A673 (cell line): ENCODE results near the gene C19orf12. TPM values are rescaled to one million over a fixed set of nuclear protein-coding genes. Genes with fewer than 3 reads are reported as not detected.

Source experiments
- BruUV-seq: library from RNA; stranded (reverse); fragments of 400-500 nt; replicated peaks from 2 replicates; lab custom pipeline; 2021; lab: Mats Ljungman, UMichigan
- CTCF ChIA-PET: fragments of 300-600 bp; sonication (Branson Sonifier 250); formaldehyde crosslinking; loops from one replicate; lab custom pipeline; 2022; ENCODE audit warnings: antibody characterized with exemption; lab: Charles Lee
- POLR2A ChIA-PET: fragments of 300-600 bp; sonication (Branson Sonifier 250); formaldehyde crosslinking; loops from one replicate; lab custom pipeline; 2022; ENCODE audit warnings: antibody characterized with exemption; ENCODE audit not compliant: low non-redundant PET; lab: Charles Lee
- DNase-seq: peaks from one replicate; pipeline ENCODE4 v3.0.0-alpha.2; 2015; ENCODE audit warnings: low spot score
- H3K27ac ChIP-seq: fragments of 200-600 bp; sonication (generic); 2 replicates; pipeline ENCODE4 v1.5.1; 2016; ENCODE audit warnings: mixed run types, low read depth, mild to moderate bottlenecking, mixed read lengths, antibody characterized with exemption, low read length; ENCODE audit not compliant: poor library complexity, severe bottlenecking
- H3K27me3 ChIP-seq: fragments of 200-600 bp; sonication (generic); replicated peaks from 2 replicates; pipeline ENCODE4 v1.6.1; 2017; ENCODE audit warnings: mixed run types, low read depth, mild to moderate bottlenecking, mixed read lengths, antibody characterized with exemption, low read length; ENCODE audit not compliant: insufficient read depth, poor library complexity
- H3K36me3 ChIP-seq: fragments of 200-600 bp; sonication (generic); 2 replicates; pipeline ENCODE4 v1.6.1; 2016; ENCODE audit warnings: mixed run types, mild to moderate bottlenecking, mixed read lengths, antibody characterized with exemption, low read length; ENCODE audit not compliant: insufficient read depth, poor library complexity, severe bottlenecking
- H3K4me1 ChIP-seq: fragments of 200-600 bp; sonication (generic); 2 replicates; pipeline ENCODE4 v1.6.1; 2017; ENCODE audit warnings: mixed run types, mild to moderate bottlenecking, mixed read lengths, antibody characterized with exemption, low read length; ENCODE audit not compliant: insufficient read depth, poor library complexity, severe bottlenecking
- H3K4me3 ChIP-seq: fragments of 200-600 bp; sonication (generic); 2 replicates; pipeline ENCODE4 v1.5.1; 2016; ENCODE audit warnings: low read depth, mixed run types, mild to moderate bottlenecking, mixed read lengths, low read length; ENCODE audit not compliant: poor library complexity, severe bottlenecking
- H3K9me3 ChIP-seq: fragments of 200-600 bp; sonication (generic); 2 replicates; pipeline ENCODE4 v1.6.1; 2016; ENCODE audit warnings: mixed run types, low read depth, mild to moderate bottlenecking, mixed read lengths, antibody characterized with exemption, low read length; ENCODE audit not compliant: poor library complexity, severe bottlenecking
- EZH2 ChIP-seq: fragments of 200-600 bp; sonication (generic); IDR thresholded peaks from 2 replicates; pipeline ENCODE4 v1.6.1; 2017; ENCODE audit warnings: borderline replicate concordance, low read depth, mild to moderate bottlenecking, mixed read lengths, antibody characterized with exemption, low read length; ENCODE audit not compliant: poor library complexity, severe bottlenecking
- intact Hi-C: fragments of 100-400 bp; cut with micrococcal nuclease; formaldehyde crosslinking; loops from one replicate; pipeline ENCODE4 v1.10.0; 2022; ENCODE audit not compliant: unreplicated experiment
- total RNA-seq: library from RNA; stranded (reverse); gene quantifications from 2 replicates; pipeline ENCODE4 v1.2.3, GENCODE V29; 2021
- TF ChIP-seq, protein P1 (sequence below): fragments of 300-800, 200-600 bp; sonication (generic); conservative IDR thresholded peaks from 2 replicates; pipeline ENCODE4 v1.5.1; 2017; ENCODE audit warnings: low read depth, mild to moderate bottlenecking, antibody characterized with exemption, low read length, moderate library complexity, mixed read lengths

The C19orf12 gene
- total RNA-seq, 1 experiment from 2014 or later: 26.8 TPM

DNA sequence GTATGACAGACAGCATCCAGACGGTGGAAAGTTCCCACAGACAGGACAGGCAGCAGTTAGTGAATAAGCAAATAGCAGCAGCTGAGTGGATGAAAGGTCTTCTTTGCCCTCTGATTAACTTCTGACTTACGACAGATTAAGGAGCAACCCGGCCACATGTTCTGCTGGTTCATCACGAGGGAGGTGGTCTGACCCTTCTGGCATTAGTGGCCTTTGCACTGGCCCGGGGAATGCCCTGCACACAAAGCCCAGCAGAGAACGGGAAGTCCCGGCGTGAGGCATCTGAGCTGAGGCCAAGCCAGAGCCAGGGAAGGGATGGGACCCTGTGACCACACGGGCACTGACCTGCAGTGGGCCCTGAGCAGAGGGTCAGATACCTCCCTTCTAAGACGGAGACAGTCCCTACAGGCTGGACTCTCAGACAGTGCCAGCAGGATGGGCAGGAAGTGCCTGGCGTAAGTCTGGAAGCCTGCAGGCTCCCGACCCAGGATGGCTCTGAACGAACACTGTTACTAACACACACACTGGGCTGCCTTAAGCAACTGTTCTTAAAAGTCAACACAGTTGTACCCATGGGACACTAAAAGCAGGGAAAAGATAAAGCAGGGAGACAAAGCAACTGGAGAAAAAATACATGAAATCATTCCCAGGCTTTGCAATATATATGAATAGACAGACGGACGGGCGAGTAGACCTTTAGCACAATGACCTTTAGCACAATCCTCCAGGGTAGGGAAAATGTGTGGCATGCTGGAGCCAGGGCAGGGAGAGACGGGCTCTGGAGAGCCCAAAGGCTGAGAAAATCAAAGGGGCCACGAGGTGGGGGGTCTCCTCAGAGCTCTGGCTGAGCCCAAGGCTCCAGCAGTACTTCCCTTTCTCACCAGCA lies 6.3 kb downstream of the C19orf12 start:
- H3K4me3 ChIP-seq: no peak overlapping the region
- CTCF ChIA-PET: no interaction called here
- POLR2A ChIA-PET: no interaction called here
- no peaks in the 10 kb centered on the region for H3K9me3 ChIP-seq
- TF ChIP-seq EZH2: no peak
- TF ChIP-seq, protein P1, sequence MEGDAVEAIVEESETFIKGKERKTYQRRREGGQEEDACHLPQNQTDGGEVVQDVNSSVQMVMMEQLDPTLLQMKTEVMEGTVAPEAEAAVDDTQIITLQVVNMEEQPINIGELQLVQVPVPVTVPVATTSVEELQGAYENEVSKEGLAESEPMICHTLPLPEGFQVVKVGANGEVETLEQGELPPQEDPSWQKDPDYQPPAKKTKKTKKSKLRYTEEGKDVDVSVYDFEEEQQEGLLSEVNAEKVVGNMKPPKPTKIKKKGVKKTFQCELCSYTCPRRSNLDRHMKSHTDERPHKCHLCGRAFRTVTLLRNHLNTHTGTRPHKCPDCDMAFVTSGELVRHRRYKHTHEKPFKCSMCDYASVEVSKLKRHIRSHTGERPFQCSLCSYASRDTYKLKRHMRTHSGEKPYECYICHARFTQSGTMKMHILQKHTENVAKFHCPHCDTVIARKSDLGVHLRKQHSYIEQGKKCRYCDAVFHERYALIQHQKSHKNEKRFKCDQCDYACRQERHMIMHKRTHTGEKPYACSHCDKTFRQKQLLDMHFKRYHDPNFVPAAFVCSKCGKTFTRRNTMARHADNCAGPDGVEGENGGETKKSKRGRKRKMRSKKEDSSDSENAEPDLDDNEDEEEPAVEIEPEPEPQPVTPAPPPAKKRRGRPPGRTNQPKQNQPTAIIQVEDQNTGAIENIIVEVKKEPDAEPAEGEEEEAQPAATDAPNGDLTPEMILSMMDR: no peak
- BruUV-seq: no TSS peak
- H3K4me1 ChIP-seq: no peaks in the 10 kb centered on the region
- intact Hi-C loops: no loop called here
- H3K27me3 ChIP-seq: no peaks in the 10 kb centered on the region
- H3K27ac ChIP-seq: no peak overlapping the region
- peaks cover 10% of the 10 kb centered on the region for H3K36me3 ChIP-seq
- no peak for DNase-seq

DNA sequence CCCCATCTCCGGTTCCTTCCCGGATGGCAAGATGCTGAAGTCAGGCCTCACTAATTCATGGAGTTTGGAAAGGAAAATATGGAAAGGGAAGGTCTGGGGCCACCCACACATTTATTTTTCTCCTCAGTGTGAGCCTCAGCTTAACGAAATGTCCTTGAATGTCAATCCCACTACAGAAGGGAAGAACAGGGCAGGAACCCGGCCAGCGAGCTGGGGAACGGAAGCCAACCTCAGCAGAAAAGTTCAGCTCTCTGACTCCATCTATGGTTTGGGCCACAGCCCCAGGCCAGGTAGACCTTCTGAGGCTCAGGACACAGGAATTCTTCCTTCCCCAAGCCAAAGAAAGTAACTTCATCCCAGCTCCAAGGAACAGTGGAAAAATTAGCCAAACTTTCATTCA lies 8.4 kb downstream of the C19orf12 start:
- ChIA-PET POLR2A (no interaction called here), CTCF (interaction anchor here (1.2 kb wide), 1 partner anchor 10 kb away, joined by 3 read pairs; no protein-coding TSS in a partner anchor)
- intact Hi-C loops: no loop called here
- TF ChIP-seq EZH2: no peak
- TF ChIP-seq, protein P1: no peak
- no TSS peak for BruUV-seq
- no peaks in the 10 kb centered on the region for H3K27me3 ChIP-seq
- no peak overlapping the region for H3K4me3 ChIP-seq
- peaks cover 12% of the 10 kb centered on the region for H3K36me3 ChIP-seq
- H3K4me1 ChIP-seq: no peaks in the 10 kb centered on the region
- no peak for DNase-seq
- H3K9me3 ChIP-seq: no peaks in the 10 kb centered on the region
- no peak overlapping the region for H3K27ac ChIP-seq

DNA sequence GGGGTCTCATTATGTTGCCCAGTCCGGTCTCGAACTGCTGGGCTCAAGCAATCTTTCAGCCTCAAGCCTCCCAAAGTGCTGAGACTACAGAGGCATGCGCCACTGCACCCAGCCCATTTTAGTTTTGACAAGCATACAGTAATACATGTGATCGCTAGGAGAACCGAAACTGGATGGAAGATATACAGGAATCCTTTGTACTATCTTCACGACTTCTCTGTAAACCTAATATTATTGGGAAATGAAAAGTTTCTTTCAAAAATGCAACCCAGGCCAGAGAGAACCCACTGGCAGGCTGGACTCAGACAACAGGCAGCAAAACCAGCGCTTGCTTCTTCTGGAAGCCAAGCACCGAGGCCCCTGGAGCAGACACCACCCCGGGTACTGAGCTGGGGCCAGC lies 9.4 kb downstream of the C19orf12 start:
- POLR2A ChIA-PET: no interaction called here
- no TSS peak for BruUV-seq
- Histone ChIP-seq H3K27ac (no peak overlapping the region), H3K27me3 (no peaks in the 10 kb centered on the region), H3K4me3 (no peak overlapping the region), H3K9me3 (no peaks in the 10 kb centered on the region), H3K36me3 (peaks cover 12% of the 10 kb centered on the region), H3K4me1 (no peaks in the 10 kb centered on the region)
- intact Hi-C loops: no loop called here
- no peak for DNase-seq
- CTCF ChIA-PET: interaction anchor here (1.2 kb wide), 1 partner anchor 11 kb away, joined by 3 read pairs; no protein-coding TSS in a partner anchor
- TF ChIP-seq, protein P1: no peak
- TF ChIP-seq EZH2: no peak
